ENCODE measurements around the gene TUBA1A.
"Not testable (repeated sequence)": the region's sequence is repeated elsewhere in the genome, so short reads cannot be mapped to it uniquely, and the experiment has no call there.

TUBA1A gene

GRCh38 chr12:49201595-49202295 lies 12.9 kb upstream of the TUBA1A start:
- TF ChIP-seq CTCF (conservative IDR thresholded peaks at IDR 0.05; ENCODE audit: control insufficient read depth, insufficient read depth, low read depth, low read length) = no peak
- peak; percentile 71 for DNase-seq (ENCODE audit: low read depth)
- H3K4me3 ChIP-seq (ENCODE audit: control insufficient read depth, low read depth, low read length) = no peak overlapping the region

- DNase-seq (ENCODE audit: low read depth) = peak; percentile 90
- H3K4me3 ChIP-seq (ENCODE audit: control insufficient read depth, low read depth, low read length) = no peak overlapping the region
- no peak for TF ChIP-seq CTCF (conservative IDR thresholded peaks at IDR 0.05; ENCODE audit: control insufficient read depth, insufficient read depth, low read depth, low read length)
Measured at GRCh38 chr12:49200919-49201594, 12.2 kb upstream of the TUBA1A start.

- DNase-seq (ENCODE audit: low read depth) = peak; percentile 93
Measured at GRCh38 chr12:49198431-49199155, 9.7 kb upstream of the TUBA1A start.

GRCh38 chr12:49197256-49197655 lies 8.4 kb upstream of the TUBA1A start:
- no peak overlapping the region for H3K4me3 ChIP-seq (ENCODE audit: control insufficient read depth, low read depth, low read length)
- no peak for DNase-seq (ENCODE audit: low read depth)
- no peak for TF ChIP-seq CTCF (conservative IDR thresholded peaks at IDR 0.05; ENCODE audit: control insufficient read depth, insufficient read depth, low read depth, low read length)

More at GRCh38 chr12:49198431-49199155, 9.7 kb upstream of the TUBA1A start:
- H3K4me3 ChIP-seq (ENCODE audit: control insufficient read depth, low read depth, low read length) = peak overlapping the region; percentile 0
- TF ChIP-seq CTCF (conservative IDR thresholded peaks at IDR 0.05; ENCODE audit: control insufficient read depth, insufficient read depth, low read depth, low read length) = no peak

GRCh38 chr12:49195736-49196135 lies 6.9 kb upstream of the TUBA1A start:
- no peak for DNase-seq (ENCODE audit: low read depth)
- no peak for TF ChIP-seq CTCF (conservative IDR thresholded peaks at IDR 0.05; ENCODE audit: control insufficient read depth, insufficient read depth, low read depth, low read length)
- no peak overlapping the region for H3K4me3 ChIP-seq (ENCODE audit: control insufficient read depth, low read depth, low read length)

GRCh38 chr12:49193746-49194145 lies 4.9 kb upstream of the TUBA1A start:
- not testable (repeated sequence) for DNase-seq (ENCODE audit: low read depth); H3K4me3 ChIP-seq (ENCODE audit: control insufficient read depth, low read depth, low read length)

GRCh38 chr12:49191498-49191897 lies 2.6 kb upstream of the TUBA1A start:
- not testable (repeated sequence) for DNase-seq (ENCODE audit: low read depth); H3K4me3 ChIP-seq (ENCODE audit: control insufficient read depth, low read depth, low read length)

All from fibroblast of mammary gland (primary cell).